ENCODE data around the gene HOXC6.

Gene HOXC6

DNA sequence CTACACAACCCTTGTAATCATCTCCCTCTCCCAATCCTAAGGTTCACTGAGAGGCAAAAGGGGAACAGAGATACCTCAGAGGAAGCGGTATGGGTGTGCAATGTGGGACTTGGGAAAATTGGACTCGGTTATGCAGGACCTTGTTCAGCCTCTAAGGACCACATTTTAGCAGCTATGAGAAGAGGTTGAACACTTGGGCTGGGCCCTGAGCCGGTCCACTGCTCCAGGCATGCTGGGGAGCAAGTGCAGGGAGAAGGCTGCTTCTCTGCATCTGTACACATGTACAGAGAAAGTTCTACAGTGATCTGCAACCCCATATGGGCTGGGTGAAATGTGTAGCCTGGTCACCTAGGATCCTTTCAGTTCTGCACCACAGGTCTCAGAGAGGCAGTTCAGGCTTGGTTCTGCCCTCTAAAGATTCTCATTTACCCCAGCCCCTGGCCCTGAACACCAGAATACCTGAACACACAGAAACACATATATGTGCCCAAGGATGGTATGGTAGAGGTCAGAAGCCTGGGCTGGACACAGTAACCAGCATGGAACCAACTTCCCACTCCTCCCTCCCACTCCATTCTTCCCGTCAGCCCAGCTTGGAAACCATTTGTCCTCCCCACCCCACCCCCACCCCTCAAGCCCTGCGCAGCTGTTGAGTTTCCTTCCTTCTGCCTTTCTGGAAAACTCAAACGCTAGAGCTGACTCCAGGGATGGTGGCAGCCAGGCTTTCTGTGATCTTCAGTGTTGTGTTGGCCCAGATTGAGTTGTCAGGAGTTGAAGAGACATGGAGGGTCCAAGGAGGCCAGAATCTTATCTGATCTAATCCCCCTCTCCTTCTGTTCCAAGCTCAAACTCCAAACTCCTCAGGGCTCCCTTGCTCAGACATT lies 15.0 kb downstream of the HOXC6 start:
- DNase-seq, result no peak

GRCh38 chr12:54044425-54045103 lies 16.3 kb downstream of the HOXC6 start:
- no peak for DNase-seq

- no peak for DNase-seq
Observed at GRCh38 chr12:54045401-54045800, 17.2 kb downstream of the HOXC6 start.

- DNase-seq, result no peak
Observed at GRCh38 chr12:54045868-54046521, 17.8 kb downstream of the HOXC6 start.

GRCh38 chr12:54046809-54047159 lies 18.5 kb downstream of the HOXC6 start:
- DNase-seq, result no peak

DNA sequence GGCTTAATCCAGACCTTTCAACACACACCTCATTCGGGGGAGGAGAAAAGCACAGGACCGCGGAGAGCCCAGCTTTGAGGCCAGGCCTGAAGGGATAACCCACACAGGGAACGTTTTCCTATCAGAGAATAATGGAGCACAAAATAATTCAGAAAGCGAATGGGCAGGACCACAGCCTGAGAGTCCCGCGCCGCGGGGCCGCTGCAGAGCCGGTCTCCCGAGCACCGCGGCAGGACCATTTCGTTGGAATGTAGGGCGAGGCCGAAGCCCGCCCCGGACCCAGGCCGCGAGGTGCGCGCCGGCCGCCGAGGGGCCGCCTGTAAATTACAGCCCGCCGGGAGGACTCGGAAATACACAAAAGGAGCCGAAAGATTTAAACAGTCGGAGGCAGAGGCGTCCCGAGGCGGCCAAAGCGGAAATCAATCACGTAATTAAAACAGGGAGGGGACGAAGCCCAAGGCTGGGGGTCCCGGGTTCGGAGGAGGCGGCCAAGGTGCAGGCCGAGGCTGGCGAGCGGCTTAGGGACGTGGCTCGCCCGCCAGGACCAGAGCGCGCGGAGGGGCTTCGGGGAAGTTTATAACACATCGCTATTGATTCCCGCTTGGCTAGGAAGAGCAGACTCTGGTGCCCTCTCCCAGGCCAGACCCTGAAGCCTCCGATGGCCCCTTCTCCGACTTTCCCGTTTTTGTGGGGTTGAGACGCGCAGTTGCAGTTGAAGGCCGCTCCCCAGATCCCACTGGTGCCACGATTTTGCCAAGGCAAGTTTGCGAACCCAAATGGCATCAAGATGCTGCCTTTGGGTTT lies 19.1 kb downstream of the HOXC6 start:
- DNase-seq, result no peak

- DNase-seq, result no peak
Observed at GRCh38 chr12:54047964-54048303, 19.7 kb downstream of the HOXC6 start.

DNA sequence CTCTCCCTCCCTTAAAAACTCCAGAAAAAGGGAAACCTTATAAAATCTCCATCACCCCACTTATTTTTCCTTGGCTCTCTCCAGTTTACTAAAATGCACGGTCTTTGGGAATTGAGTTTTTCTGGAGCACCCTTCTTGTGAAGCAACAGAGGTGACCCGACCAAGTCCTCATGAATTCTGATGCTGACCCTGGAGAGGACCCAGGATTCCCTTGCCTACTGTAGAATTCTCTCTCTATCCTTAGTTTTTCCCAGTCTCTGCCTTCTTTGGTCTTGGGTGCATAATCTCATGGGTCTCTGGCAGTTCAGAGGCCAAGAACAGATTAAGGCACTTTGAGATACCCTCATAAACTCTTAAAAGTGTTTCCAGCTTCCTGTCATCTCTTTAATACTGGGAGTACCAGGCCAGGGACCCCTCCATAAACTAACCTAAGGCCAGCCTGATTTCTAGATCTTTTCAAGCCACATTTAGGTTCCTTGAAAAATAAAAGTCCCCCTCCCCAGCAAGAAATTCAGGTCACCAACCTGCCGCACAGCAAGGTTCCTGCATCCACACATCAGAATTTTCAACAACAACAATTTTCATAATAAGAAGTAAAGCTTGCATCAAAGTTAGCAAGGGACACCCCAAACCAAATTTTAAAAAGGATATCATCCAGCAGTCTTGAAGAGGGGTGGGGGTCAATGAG lies 20.3 kb downstream of the HOXC6 start:
- no peak for DNase-seq

GRCh38 chr12:54049108-54049507 lies 20.9 kb downstream of the HOXC6 start:
- DNase-seq, result no peak

DNA sequence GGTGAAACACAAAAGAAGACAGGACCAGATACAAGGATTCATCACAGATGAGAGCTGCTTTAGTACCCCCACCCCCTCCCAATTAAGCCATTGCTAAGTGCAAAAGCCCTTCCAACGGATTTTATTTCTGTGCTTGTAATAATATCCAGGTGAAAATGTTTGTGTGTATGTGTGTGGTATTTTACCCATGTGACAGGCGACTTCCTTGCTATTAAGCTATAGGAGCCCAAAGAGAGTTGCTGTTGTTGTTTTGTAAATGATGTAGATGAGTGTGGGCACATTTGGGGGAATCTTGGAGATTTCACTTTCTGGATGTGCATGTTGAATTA lies 22.2 kb downstream of the HOXC6 start:
- DNase-seq, result no peak

DNA sequence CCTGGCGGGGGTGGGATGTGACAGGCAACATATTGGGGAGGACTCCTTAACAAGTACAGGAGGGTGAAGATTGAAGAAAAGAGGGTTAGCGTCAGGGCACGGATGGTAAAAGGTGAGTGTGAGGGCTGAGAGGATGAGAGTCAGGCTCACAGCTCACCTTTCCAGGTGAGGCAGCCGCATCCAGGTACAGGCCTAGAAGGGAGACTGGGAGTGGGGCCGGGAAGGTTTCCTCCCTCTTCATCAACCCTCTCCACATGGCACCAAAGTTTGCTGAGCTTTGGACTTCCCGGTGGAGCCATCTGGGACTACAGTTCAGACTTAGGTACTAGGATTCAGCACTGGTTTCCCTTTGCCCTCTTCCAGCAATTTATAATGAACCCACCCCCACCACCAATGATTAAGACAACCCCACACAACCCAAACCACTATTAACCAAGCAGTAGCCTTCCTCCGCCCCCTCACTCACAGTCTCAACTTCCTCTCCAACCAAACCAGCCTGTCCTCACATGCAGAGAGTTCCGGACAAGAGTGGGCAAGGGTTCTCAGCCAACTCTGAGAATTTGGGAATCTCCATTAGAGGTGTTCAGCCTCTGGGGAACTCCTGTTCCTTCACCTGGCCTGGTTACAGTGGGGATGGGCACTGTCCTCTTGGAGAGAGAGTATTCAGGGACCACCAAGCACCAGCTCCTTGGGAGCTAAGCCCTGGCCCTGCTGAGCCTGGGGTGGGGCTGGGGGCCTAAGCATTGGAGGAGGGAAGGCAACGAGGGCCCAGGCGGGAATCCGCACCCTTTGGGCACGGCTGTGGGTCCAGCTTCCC lies 23.0 kb downstream of the HOXC6 start:
- no peak for DNase-seq

DNA sequence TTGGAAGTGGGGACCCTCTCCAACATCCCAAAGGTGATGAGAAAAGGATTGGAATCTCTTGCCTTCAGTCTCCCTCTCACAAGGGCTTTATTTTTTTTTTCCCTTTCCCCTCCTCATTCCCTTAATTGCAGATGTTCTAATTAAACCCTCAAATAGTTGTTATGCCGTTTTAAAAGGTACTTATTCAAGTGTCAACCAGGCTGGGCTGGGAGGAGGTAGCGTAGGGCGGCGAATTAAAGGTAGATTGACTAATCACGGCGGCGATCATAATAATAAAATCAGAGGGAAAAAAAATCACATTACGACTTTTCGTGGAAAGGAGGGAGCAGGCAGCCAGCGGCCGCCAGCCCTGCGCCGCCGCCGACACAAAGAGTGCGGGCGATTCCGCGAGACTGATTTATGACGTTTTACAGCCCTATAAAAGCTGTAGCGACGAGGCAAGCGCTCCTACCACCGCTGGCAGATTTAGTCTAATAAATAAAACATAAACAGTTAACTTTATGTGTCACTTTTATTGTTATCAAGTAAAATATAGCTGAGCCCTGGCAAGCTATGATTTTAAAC lies 23.7 kb downstream of the HOXC6 start:
- no peak for DNase-seq

- DNase-seq, result no peak
Observed at GRCh38 chr12:54052438-54053002, 24.3 kb downstream of the HOXC6 start.

- DNase-seq, result no peak
Observed at GRCh38 chr12:54053003-54053750, 24.9 kb downstream of the HOXC6 start.

DNA sequence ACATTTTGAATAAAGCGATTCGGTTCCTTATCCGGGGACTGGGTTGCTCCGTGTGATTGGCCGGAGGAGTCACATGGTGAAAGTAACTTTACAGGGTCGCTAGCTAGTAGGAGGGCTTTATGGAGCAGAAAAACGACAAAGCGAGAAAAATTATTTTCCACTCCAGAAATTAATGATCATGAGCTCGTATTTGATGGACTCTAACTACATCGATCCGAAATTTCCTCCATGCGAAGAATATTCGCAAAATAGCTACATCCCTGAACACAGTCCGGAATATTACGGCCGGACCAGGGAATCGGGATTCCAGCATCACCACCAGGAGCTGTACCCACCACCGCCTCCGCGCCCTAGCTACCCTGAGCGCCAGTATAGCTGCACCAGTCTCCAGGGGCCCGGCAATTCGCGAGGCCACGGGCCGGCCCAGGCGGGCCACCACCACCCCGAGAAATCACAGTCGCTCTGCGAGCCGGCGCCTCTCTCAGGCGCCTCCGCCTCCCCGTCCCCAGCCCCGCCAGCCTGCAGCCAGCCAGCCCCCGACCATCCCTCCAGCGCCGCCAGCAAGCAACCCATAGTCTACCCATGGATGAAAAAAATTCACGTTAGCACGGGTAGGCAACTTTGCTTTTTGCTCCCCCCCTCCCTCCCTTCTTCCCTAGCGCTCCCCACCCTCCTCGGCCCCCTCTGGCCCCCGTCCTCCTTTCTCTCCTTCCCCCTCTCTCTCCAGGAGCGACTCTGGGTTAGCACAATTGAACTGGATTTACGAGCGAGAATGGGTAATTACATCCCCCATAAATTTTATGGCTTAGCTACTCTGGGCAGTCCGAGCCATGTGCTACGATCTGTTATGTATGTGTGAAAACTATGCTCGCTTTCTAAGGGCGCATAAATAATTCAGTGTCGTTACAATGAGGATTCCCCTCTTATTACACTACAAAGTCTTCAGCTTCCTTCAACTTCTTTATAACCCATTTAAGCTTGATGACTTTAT lies 25.8 kb downstream of the HOXC6 start, which contains the start of gene HOXC4:
Gene HOXC4 (plus strand): TSS at position 85 of the 991 bp plus-strand sequence. CDS start 88 bp downstream, at position 173.
- DNase-seq, result no peak

- no peak for DNase-seq
Observed at GRCh38 chr12:54054742-54055194, 26.5 kb downstream of the HOXC6 start.

GRCh38 chr12:54055552-54055951 lies 27.3 kb downstream of the HOXC6 start:
- no peak for DNase-seq

DNA sequence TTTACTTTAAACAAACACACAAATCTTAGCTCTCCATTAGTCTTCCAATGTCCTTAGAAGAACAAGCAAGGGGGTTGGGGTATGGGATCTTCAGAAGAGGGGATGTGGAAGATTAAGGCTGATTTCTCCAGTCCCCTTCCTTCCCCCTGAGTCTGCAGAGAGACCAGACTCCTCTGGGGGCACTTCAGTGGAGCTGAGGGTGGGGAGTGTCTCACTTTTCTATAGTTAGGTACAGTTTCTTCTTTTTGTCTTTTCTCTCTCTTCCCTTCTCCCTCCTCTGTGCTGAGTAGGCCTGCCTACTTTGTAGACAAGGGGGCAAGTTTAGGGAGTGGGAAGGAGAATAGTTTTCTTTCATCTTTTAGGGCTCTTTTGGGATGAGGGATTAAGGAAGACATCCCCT lies 27.9 kb downstream of the HOXC6 start:
- DNase-seq, result no peak
